Retina (tissue), 1 donor: ENCODE data around the gene PACC1.

Experiments used
- DNase-seq: peaks from one replicate; pipeline ENCODE4 v3.0.0-alpha.2; 2016

The PACC1 gene

DNA sequence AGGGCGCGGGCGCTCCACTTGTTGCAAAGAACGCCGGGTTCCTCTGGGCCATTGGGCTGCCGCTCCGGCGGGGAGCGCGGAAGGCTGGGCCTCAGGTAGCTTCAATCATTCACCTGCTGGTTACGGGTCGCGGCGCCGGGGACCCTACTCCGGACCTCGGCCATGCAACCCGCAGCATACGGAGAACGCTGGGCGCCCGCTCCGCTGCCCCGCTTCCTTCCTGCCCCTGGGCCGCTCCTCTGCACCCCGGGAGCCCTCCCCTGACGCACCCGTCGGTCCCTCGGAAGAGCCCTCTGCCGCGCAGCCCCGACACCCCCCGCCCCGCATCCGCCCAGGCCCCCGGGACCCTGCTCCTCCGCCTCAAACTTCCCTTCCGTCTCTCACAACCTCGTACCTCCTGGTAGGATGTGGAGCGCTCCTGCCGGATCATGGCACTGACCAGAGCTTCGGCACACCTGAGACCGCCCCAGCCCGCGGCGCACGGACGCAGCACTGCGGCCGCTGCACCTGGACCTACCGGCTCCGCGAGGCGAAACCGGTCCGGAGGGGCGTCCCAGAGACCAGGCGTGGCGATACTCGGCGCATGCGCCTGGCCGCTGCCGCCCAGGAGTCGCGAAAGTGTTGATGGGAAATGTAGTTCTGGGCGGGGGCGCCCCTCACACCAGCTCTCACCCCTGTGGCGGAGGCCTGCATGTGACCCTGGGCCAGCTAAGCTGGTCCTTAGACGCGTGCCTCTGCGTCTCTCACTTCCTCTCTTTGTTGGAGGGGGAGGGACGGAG lies at the start of gene PACC1:
TSS of gene PACC1 (minus strand) at position 559 of the 779 bp plus-strand sequence. CDS start at position 430, 129 bp downstream.
- DNase-seq = peak; percentile 95

DNA sequence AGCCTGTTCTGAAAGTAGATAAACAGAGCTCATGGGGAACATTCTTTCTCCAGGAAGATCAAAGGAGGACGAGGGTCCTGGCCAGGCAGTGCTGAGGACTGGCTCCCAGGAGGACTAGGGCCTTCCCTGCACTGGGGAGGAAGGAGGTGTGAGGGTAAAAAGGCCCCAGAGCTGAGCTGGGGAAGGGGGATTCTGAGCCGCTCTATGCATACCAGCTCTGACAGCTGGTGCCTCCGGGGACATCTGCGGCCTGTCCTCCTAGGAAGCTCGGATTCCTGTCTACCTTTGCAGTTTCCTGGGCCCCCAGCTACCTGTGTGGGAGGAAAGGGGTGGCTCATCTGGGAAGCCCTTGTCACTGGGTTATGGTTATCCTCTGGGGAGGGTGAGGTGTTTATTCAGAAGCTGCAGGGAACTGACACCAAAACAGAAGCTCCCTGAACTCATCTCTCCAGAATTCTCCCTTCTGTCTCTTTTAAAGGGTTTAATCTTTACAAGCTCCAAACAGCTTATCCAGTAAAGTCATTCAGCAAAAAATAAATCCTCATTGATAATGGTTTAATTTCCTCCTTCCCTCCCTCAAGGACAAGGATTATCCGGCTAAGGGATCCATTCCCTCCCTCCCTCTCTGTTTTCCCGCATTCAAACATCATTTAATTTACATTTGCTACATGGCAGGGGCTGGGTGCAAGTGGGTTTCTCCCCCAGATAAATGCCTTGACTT lies 49.0 kb upstream of the PACC1 start:
- peak; percentile 47 for DNase-seq

DNA sequence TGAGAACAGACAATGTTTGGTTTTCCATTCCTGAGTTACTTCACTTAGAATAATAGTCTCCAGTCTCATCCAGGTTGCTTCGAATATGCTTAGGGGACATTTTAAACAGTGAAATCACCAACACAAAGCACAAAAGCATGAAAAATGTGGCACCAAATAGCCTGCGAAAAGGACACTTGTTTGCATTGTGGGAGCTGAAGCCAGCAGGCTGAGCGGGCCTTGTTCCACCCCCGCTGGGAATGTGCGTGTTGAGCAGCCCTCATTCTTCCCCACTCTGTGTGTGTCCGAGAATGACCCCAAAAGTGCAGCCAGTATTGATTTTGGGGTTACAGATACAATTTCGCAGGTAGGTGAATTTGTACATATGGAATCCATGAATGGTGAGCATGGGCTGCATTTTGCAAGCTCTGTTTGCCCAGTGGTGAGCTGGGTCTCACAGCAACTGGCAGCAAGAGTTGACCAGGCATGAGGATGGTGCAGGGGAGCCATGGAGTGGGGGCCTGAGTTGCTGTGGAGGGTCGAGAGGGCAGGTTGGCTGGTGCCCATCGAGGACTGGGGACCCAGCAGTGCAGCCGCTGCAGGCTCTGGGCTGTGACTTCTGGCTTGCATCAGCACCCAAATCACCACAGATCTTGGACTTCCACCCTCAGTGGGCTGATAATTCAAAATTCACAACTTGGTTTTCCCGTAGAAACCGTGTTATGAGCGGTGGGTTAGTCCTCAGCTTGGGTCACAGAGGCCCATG lies 47.4 kb upstream of the PACC1 start:
- no peak for DNase-seq

DNA sequence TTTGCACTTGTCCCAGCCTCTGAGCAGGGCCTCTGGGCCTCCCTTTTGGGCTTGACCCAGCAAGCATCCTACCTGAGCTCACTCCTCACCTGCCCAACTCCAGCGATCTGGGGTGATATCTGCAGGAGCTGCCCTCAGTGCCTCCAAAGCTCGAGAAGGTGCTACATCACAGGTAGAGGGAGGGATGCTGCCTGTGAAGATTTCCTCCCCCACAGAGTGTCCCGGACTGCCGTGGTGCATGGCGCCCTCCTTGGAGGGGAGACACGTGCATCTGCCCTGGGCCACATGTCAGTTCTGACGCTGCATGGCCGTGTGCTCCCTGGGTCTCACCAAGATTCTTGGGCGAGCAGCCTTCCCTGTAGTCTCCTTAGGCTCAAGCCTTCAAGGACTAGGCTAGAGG lies 45.7 kb upstream of the PACC1 start:
- DNase-seq = no peak

DNA sequence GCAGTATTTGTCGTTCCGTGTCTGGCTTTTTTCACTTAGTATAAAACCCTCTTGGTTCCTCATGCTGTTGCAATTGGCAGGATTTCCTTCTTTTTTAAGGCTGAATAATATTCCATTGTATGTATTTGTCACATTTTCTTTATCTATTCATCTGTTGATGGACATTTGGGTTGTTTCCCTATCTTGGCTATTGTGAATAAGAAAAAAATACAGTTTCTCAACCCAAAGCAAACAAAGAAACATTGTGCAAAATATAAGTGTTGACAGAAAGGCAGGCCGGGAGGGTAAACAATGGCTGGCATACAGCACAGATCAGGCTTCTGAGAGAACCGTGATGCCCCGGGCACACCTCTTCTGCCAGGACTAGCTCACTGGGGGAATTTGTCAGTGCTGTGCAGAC lies 45.0 kb upstream of the PACC1 start:
- no peak for DNase-seq

DNA sequence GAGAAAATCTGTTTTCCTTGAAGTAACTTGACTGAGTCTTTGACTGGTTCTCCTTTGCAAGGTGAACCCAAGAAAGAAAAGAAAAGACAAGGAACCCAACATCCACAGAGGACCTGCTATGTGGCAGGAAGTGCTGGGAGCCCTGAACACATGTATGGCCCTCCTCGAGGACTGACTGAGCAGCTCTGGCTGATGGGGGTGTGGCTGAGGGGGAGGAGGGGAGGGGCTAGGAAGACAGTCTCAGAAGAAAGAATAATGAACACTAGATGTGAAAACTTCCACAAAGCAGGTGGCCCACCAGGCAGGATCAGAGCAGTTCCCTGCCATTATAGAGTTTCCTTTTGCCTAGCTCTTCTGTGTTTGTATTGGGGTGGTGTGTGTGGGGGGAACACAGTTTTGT lies 44.1 kb upstream of the PACC1 start:
- no peak for DNase-seq

DNA sequence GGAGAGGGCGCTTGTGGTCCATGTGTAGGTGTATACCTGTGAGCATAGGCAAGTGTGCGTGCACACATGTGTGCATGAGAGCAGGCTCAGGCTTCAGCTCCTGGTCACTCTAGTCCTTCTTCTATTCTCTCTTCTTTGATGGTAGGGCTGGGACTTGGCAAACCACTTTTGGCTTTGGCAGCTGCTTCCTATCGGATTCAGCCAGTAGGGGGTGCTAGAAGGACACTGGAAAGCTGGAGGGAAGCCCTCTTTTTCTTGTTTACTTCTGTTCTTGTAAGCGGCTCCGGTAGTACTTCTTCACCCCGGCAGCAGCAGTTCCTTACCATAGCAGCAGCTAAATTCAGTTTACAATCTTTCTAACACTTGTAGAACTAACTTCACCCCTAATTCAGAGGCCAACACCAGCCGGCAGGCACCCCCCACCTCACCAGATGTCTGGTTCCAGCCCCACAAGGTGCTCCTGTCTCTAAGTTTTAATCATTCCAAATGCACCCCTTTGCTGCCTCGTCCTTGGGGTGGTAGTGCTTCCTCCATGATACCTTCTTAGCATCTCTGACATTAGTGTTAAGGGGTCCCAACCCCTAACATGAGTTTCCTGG lies 43.2 kb upstream of the PACC1 start:
- DNase-seq = peak; percentile 55

DNA sequence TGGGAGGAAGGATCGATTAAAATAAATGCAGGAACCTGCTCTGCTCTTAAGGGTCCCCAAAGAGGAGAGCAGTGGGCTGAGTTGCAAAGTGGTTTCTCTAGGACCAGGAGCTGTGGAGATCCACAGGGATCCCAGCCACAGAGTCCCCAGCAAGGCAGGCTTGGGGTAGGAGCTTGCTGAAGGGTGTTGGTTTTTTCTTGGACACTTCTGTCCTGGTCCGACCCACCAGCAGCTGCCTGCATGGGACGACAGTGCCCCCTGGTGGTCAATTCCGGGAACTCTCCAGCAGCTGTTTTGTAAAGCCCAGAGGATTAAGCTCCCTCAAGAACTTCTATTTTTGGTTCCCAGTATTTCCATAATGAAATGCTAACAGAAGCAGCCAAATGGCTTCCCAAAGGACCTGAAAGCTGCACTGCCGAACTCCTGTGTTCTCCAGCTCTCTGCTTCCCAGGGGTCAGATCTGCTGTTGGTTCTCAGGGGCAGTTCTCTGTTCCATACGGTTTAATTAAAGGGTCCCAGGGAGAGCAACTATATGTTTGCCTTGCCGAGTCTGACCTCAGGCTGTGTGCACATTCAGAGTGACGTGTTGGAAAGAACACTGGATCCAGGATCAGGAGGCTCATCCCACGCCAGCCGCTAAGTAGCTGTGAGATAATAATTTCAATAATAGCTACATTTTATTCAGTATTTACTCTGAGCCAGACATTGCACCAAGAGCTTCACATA lies 41.3 kb upstream of the PACC1 start:
- peak; percentile 87 for DNase-seq

DNA sequence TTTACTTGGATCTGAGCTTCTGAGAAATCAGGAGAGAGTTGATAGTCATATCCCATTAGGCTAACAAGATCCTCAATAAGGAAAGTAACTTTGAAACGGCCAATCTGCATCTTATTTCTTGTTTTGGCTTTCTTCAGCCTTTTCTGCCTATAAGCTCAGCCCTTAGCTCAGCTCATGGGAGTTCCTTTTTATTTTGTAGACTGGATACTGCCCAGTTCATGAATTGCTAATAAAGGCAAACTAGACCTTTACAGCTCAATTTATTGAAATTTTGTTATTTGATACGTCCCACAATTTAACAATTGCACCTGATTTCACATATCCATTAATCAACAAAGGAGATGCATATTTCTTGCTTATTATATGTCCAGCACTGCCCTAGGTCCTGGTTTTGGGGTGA lies 40.7 kb upstream of the PACC1 start:
- no peak for DNase-seq

DNA sequence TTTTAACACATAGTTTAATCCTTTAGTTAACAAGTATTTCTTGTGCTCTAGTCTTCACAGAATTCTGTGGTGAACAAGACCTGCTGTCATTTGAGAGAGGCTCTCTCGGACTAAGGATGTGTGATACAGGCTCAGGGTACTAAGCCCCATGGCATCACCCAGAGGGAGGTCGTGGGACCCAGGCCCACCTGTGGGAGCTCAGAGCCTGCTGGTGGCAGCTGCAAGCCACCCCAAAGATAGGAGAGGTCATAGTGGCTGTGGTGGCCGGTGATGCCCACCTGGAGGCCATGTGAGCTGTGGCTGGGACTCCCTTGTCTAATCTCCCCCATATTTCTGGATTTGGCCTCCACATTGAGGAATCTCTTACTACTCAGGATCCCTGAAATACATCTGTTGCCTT lies 40.1 kb upstream of the PACC1 start:
- no peak for DNase-seq

DNA sequence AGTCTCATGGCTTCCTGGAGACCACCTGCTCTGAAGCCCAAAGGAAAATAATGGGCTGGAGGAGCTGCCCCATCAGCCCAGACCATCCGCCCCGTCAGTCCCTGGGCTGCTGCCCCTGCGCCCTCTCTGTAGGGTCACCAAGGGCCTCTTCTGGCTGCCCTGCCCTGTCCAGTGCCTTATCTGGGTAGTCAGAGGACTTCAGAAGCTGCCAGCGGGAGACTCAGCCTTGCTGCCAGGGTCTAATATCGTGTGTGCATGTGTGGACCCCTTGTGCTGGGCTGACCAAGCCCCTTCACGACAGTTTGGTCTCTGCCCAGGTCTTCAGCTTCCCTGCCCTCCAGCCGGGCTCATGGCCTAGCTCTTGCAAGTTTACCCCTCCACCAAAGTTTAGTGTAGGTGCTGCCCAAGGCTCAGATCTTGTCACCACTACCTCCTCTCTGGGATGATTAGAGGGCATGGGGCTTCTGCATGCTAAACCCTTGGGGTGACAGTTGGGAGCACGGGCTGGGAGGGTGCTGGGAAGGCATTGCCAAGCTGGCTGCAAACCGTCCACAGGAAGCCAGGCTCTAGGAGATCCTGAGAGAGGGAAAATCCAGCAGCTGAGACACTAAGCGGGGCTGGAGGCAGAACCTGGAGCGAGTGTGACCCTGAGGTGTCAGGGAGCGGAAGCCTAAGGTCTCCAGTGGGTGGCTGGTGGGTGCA lies 38.6 kb upstream of the PACC1 start:
- DNase-seq = no peak

DNA sequence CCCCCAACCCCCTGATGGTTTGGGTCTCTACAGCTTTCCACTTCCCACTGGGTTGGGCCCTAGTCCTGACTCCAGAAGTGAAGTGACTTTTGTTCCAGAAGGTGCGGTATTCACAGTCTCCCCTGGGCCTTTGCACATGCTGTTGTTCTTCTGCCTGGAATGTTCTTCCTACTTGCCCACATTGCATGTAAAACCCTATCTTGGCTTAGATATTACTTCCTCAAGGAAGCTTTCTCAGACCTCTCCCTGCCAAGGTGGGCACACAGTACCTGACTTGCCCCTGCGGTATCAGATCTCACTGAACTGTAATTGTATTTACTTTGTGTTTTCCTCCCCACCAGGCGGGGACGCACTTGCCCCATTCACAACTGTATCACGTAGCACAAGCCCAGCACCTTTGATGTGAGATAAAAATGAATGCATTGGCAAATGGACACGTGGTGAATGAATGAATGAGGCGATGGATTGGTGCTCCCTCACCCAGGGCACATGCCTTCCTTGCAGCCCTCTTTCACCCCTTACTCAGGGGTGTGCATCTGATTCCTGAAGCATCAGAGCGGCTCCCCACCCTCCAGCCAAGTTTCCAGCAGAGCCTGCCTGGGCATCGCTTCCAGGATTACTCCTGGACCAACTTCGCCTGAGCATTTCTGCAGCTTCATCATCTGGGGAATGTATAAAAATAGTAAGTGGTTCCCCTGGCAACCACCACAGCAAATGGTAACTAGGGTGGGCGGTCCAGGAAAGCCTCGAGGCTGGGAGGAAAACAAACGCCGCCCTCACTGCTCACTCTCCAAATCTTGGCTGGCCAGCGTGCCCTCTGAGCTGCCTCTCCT lies 37.9 kb upstream of the PACC1 start:
- DNase-seq = no peak

DNA sequence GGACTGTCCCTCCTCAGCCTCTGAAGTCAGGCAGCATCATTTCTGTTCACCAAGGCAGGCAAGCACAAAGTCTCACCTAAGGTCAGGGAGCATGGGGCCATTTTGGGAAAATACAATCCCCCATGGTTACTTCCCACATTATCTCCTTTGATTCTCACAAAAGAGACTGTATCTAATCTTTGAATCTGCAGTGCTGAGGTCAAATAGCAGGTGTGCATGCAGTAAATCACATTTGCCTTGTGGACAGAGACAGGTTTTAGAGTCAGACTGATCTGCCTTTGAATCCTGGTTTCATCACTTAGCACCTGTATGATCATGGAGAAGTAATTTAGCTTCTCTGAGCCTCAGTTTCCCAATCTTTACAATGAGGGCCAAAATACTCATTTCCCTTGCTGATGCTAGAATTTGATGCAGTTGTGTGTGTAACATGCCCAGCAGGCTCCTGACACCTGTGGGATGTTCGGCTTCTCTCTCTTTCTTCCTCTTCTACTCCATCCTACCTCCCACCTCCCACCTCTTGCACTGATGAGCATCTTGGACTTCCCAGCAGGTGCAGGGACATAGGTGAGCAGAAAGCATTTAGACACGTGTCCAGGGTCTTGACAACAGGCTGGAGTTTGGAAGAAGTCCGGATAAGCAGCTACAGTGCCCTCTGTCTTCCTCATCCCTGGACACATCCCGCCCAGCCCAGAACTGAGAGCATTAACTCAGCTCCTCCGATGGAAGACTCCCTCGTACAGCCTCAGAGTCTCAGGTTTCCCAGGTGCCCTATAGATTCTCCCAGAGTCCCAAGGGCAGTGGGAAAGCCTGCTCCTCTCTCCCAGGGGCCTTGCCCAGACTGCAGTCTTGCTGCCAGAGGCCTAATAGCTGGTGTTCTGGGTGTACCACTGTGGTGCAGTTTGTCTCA lies 37.0 kb upstream of the PACC1 start:
- no peak for DNase-seq

DNA sequence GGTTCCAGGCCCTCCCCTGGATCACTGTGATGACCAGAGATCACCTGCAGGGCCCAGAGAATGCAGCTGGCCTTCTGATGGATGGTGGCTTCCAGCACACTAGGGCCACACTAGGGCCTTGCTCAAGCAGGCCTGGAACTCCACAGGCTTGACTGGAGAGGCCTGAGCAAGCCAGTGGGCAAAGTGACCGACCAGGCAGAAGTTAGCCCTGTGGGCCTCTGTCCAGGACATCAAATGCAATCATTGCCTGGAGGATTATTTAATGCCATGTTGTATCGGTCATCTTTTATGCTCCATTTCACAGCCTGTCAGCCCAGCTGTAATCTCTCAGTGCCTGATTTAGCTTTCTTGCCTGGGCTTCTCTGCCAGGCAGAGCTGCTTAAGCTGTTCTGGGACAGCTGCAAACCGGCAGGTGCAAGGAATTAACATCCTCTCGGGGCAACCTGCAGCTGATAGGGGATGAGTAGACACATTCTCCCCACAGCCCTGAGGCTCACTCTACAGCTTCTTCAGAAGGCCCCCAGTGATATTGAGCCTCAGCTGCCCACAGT lies 35.7 kb upstream of the PACC1 start:
- DNase-seq = peak; percentile 87

DNA sequence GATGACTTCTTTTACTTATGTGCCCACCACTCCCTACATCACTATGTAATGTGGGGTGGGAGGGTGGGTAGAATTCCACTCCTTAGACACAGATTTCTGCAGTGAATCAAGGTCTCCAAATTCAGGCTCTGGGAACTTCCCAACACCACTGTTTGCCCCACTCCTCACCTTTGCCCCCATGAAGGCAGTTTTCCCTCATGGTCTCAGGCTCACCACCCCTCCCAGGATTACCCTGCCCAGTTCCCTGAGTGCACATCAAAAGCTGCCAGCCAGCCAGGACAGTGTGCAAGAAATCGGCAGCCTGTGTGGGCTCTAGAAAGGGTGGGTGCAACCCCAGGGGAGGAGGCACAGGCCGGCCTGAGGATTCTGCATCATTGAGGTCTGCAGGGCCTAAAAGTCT lies 32.8 kb upstream of the PACC1 start:
- DNase-seq = no peak

DNA sequence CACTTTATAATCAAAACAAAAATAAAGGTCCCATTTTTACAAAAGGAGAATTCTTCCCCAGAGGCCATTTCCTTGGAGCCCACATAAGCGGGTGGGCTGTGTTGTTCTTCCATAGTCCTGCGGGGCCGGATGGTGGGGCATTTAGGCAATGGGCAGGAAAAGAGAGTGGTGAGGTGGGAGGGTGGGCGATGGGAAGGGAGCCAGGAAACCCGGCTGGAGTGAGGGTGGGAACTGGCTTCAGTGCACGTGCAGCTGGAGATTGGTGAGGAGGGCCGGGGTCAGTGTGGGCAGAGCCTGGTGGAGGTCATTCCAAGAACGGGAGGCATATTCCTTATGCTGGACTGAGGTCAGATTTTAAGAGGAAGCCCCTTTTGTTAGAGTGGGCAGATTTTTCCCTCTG lies 31.6 kb upstream of the PACC1 start:
- no peak for DNase-seq

DNA sequence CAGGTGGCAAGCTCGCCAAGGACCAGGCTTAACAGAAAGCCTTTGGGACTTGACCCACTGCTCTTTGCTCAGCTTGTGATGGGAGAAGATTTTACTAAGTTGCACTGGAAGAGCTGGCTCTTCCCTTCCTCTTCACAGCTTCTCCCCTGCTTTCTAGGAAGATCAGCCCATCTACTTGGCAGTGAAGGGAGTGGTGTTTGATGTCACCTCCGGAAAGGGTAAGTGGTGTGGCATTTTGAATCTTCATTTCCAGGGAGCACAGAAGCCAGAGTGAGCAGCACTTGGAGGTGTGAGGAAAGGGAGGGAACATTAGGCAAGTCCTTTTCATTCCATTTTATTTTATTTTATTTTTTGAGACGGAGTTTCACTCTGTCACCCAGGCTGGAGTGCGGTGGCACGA lies 27.7 kb upstream of the PACC1 start:
- DNase-seq = no peak

DNA sequence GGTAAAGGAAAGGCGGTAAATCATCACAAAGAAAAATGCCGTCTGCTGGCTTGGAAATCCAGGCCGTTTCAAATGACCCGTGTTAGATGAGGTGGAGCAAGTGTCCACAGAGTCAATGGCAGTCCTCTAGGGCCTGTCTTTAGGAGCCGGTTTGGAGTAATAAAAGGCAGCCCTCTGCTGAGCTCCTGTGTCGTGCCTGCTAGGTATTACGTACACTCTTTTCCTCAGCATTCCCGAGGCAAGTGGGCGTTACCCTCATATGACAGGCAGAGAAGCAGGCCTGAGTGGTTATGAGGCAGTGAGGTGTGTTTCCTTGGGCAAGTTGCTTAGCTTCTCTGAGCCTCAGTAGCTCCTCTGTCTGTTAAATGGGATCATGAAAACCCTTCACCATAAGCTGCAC lies 25.7 kb upstream of the PACC1 start:
- no peak for DNase-seq

DNA sequence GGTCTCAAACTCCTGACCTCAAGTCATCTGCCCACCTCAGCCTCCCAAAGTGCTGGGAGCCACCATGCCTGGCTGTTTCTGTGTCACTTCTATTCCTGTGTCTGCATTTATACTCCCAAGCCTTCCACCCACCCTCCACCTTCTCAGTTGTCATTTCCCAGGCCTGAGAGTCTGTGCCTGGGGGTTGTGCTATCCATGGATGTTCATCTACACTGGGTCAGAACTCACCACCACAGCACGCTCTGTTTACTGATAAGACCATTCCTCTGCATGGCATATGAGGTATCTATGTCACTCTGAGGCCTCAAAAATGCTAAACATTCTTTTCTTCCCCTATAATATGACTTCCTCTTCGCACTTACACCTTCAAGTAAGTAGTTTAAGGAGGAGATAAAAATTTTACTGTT lies 24.1 kb upstream of the PACC1 start:
- no peak for DNase-seq
